ENCODE data around the gene BATF. TPM values are rescaled to one million over a fixed set of nuclear protein-coding genes. Genes with fewer than 3 reads are reported as not detected.

The BATF gene
- total and polyA plus RNA-seq, 2 of the 8 experiments (the other 6 are each of a cell fraction or from before 2014, with no cell fraction given) = not detected

GRCh38 chr14:75549169-75549568, 26.9 kb downstream of the BATF start (continued):
- TF ChIP-seq MAX (IDR thresholded peaks at IDR 0.05) (no peak), CREB1 (IDR thresholded peaks at IDR 0.05) (no peak)

All from H1 (cell line).